KMS-11 (cell line): ENCODE measurements around the gene MRTFA.

ENCODE experiments used
- H2AFZ ChIP-seq: fragments of 200-600 bp; sonication (generic); 2 replicates; pipeline ENCODE4 v1.6.1; 2016; ENCODE audit warnings: antibody characterized with exemption, mixed run types, low read depth
- H3K27ac ChIP-seq: fragments of 200-600 bp; sonication (generic); 2 replicates; pipeline ENCODE4 v1.6.1; 2016; ENCODE audit warnings: mild to moderate bottlenecking, mixed run types
- H3K27me3 ChIP-seq: fragments of 200-600 bp; sonication (generic); 2 replicates; pipeline ENCODE4 v1.6.1; 2017; ENCODE audit warnings: mild to moderate bottlenecking, low read depth, mixed run types, moderate library complexity; ENCODE audit not compliant: insufficient read depth
- H3K36me3 ChIP-seq: fragments of 200-600 bp; sonication (generic); 2 replicates; pipeline ENCODE4 v1.6.1; 2017; ENCODE audit warnings: mild to moderate bottlenecking, mixed run types; ENCODE audit not compliant: insufficient read depth
- H3K4me1 ChIP-seq: fragments of 200-600 bp; sonication (generic); 2 replicates; pipeline ENCODE4 v1.6.1; 2016; ENCODE audit warnings: mild to moderate bottlenecking, low read depth, mixed run types; ENCODE audit not compliant: poor library complexity, severe bottlenecking
- H3K4me2 ChIP-seq: fragments of 200-600 bp; sonication (generic); 2 replicates; pipeline ENCODE4 v1.7.0; 2016; ENCODE audit warnings: mild to moderate bottlenecking, mixed run types
- H3K4me3 ChIP-seq: fragments of 200-600 bp; sonication (generic); IDR thresholded peaks from 2 replicates; pipeline ENCODE4 v1.6.1; 2017; ENCODE audit warnings: low read depth, low read length, mixed read lengths; ENCODE audit not compliant: insufficient read depth
- H3K79me2 ChIP-seq: fragments of 200-600 bp; sonication (generic); 2 replicates; pipeline ENCODE4 v1.6.1; 2016; ENCODE audit warnings: low read depth, mixed run types; ENCODE audit not compliant: insufficient read depth
- H3K9ac ChIP-seq: fragments of 200-600 bp; sonication (generic); 2 replicates; pipeline ENCODE4 v1.6.1; 2016; ENCODE audit warnings: mild to moderate bottlenecking, mixed run types
- H4K20me1 ChIP-seq: fragments of 200-600 bp; sonication (generic); 2 replicates; pipeline ENCODE4 v1.6.1; 2016; ENCODE audit warnings: mild to moderate bottlenecking, mixed run types; ENCODE audit not compliant: insufficient read depth
- TF ChIP-seq, protein P1 (sequence below): fragments of 200-600 bp; sonication (generic); conservative IDR thresholded peaks from 2 replicates; pipeline ENCODE4 v1.6.1; 2017; ENCODE audit warnings: low read depth, mild to moderate bottlenecking, antibody characterized with exemption, low read length, moderate library complexity, mixed read lengths

MRTFA gene

DNA sequence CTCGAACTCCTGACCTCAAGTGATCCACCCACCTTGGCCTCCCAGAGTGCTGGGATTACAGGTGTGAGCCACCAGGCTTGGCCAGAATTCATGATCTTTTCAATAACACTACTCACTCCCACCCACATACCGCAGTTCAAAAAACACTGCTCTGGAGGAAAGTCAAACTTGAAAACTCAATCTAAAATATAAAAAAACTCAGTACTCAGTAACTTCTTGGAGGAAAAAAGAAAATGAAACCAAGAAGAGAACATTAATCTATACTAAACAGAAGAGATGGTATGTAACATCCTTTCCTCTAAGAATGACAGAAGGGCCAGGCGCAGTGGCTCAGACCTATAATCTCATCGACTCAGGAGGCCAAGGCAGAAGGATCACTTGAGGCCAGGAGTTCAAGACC lies 58.3 kb downstream of the MRTFA start:
- H3K27me3 ChIP-seq = no peaks in the 10 kb centered on the region
- H3K4me2 ChIP-seq = no peak overlapping the region
- no peak overlapping the region for H3K27ac ChIP-seq
- no peak overlapping the region for H3K4me3 ChIP-seq
- H3K79me2 ChIP-seq = no peaks in the 10 kb centered on the region
- peaks cover 5% of the 10 kb centered on the region for H3K4me1 ChIP-seq
- H3K9ac ChIP-seq = no peak overlapping the region
- H4K20me1 ChIP-seq = no peaks in the 10 kb centered on the region
- H2AFZ ChIP-seq = no peak overlapping the region
- TF ChIP-seq, protein P1, sequence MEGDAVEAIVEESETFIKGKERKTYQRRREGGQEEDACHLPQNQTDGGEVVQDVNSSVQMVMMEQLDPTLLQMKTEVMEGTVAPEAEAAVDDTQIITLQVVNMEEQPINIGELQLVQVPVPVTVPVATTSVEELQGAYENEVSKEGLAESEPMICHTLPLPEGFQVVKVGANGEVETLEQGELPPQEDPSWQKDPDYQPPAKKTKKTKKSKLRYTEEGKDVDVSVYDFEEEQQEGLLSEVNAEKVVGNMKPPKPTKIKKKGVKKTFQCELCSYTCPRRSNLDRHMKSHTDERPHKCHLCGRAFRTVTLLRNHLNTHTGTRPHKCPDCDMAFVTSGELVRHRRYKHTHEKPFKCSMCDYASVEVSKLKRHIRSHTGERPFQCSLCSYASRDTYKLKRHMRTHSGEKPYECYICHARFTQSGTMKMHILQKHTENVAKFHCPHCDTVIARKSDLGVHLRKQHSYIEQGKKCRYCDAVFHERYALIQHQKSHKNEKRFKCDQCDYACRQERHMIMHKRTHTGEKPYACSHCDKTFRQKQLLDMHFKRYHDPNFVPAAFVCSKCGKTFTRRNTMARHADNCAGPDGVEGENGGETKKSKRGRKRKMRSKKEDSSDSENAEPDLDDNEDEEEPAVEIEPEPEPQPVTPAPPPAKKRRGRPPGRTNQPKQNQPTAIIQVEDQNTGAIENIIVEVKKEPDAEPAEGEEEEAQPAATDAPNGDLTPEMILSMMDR = no peak
- no peaks in the 10 kb centered on the region for H3K36me3 ChIP-seq

DNA sequence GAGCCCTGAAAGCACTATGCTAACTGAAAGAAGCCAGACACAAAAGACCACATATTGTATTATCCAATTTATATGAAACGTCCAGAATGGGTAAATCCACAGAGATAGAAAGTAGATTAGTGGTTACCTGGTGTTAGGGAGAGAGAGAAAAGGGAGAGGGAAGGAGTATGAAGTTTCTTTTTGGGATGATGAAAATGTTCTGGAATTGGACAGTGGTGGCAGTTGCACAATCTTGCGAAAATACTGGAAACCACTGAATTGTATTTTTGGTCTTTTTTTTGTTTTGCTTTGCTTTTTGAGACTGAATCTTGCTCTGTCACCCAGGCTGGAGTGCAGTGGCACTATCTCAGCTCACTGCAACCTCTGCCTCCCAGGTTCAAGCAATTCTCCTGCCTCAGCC lies 63.5 kb downstream of the MRTFA start:
- Histone ChIP-seq H3K79me2 (peaks cover 8% of the 10 kb centered on the region; the same call in 1 of the 2 replicates), H2AFZ (no peak overlapping the region), H3K27me3 (no peaks in the 10 kb centered on the region), H3K9ac (no peak overlapping the region), H3K27ac (no peak overlapping the region), H3K36me3 (no peaks in the 10 kb centered on the region), H3K4me1 (no peaks in the 10 kb centered on the region), H3K4me3 (no peak overlapping the region), H3K4me2 (no peak overlapping the region), H4K20me1 (no peaks in the 10 kb centered on the region)
- TF ChIP-seq, protein P1 = no peak

DNA sequence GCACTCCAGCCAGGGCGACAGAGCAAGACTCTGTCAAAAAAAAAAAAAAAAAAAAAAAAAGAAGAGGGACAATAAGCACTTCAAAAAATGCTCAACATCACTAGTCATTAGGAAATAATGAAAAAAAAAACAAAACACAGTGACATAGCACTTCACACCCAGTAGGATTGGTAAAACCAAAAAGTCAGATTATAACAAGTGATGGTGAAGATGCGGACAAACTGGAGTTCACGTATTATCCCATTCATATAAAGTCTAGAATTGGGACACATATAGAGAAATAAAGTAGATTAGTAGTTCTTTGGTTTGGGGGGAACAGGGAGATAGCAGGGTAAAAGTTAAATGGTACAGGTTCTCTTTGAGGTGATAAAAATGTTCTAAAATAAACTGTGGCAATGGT lies 64.6 kb downstream of the MRTFA start:
- H4K20me1 ChIP-seq = no peaks in the 10 kb centered on the region
- no peaks in the 10 kb centered on the region for H3K27me3 ChIP-seq
- H3K4me3 ChIP-seq = no peak overlapping the region
- no peaks in the 10 kb centered on the region for H3K4me1 ChIP-seq
- no peaks in the 10 kb centered on the region for H3K36me3 ChIP-seq
- no peak overlapping the region for H3K27ac ChIP-seq
- H3K79me2 ChIP-seq = peaks cover 10% of the 10 kb centered on the region; the same call in 1 of the 2 replicates
- TF ChIP-seq, protein P1 = no peak
- H2AFZ ChIP-seq = no peak overlapping the region
- H3K9ac ChIP-seq = no peak overlapping the region
- no peak overlapping the region for H3K4me2 ChIP-seq

DNA sequence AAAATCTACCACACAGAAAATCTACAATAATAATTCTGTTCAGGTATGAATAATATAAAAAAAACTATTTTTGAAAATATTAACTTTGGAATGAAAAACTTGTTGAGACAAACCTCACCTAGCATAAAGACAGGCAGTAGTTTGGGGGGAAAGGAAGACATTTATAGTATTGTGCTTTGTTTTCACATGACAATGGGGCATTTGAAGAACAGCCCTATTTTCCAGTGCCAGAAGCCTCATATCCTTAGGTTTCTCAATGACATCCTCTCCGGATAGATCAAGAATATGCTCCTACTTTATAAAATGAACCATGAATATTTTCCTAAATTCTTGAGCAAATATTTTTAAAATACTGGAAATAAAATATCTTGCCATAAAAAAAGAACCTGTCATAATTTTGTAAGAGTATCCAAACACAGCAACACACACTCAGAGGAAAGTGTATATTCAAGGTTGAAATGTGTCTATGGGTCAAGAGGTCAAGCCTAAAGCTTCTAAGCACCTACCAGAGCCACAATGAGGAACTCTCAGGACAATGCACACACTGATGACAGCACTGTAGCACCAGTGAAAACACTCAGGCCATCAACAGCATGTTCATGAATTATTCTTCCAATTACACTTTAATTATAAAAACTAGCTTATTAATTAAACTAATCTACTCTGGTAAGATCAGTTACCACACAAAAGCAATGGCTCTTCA lies 68.7 kb downstream of the MRTFA start:
- H3K79me2 ChIP-seq = peaks cover 10% of the 10 kb centered on the region; the same call in 1 of the 2 replicates

More for the DNA sequence above, 68.7 kb downstream of the MRTFA start:
- Histone ChIP-seq H2AFZ (no peak overlapping the region), H3K4me2 (no peak overlapping the region), H3K4me1 (no peaks in the 10 kb centered on the region), H3K27me3 (no peaks in the 10 kb centered on the region), H3K36me3 (no peaks in the 10 kb centered on the region), H3K4me3 (no peak overlapping the region), H4K20me1 (no peaks in the 10 kb centered on the region), H3K9ac (no peak overlapping the region), H3K27ac (no peak overlapping the region)
- TF ChIP-seq, protein P1 = no peak
